Cardiac fibroblast (primary cell): ENCODE measurements around the gene TMEM131.
A peak's percentile ranks its signal among the peaks of the same experiment; 100 is the strongest.
"Not testable (repeated sequence)": the region's sequence is repeated elsewhere in the genome, so short reads cannot be mapped to it uniquely, and the experiment has no call there.

Source experiments
- DNase-seq, 2 donors: peaks; one replicate each; pipeline versions ENCODE4 v3.0.0 to v3.0.0-alpha.2; 2010; ENCODE audit warnings: low read depth in 2 of 2
- H3K4me3 ChIP-seq, 2 donors: replicated peaks in 1 of 2; 1 replicate in 1 of 2; 2 replicates in 1 of 2; pipeline ENCODE4 v1.5.1; 2011; ENCODE audit warnings: low read depth in 2 of 2, low read length in 2 of 2, mild to moderate bottlenecking in 2 of 2, moderate library complexity in 1 of 2
- CTCF ChIP-seq: IDR thresholded peaks from one replicate; pipeline ENCODE4 v1.5.1; 2011; ENCODE audit warnings: low read depth, mild to moderate bottlenecking, low read length, inconsistent platforms

The TMEM131 gene

GRCh38 chr2:97900806-97901205 is 94.9 kb downstream of the TMEM131 start:
- DNase-seq: peak; percentile 33 to 63
- no peak overlapping the region for H3K4me3 ChIP-seq
- TF ChIP-seq CTCF: no peak

- H3K4me3 ChIP-seq, DNase-seq: not testable (repeated sequence)
These were observed 102.7 kb downstream of the TMEM131 start for GRCh38 chr2:97893042-97893441.

- no peak for TF ChIP-seq CTCF
- DNase-seq: no peak
- H3K4me3 ChIP-seq: no peak overlapping the region
These were observed 104.1 kb downstream of the TMEM131 start for GRCh38 chr2:97891611-97892010.

GRCh38 chr2:97889156-97889555 is 106.6 kb downstream of the TMEM131 start:
- no peak overlapping the region for H3K4me3 ChIP-seq
- DNase-seq: no peak
- no peak for TF ChIP-seq CTCF

GRCh38 chr2:97885841-97886240 is 109.9 kb downstream of the TMEM131 start:
- H3K4me3 ChIP-seq: no peak overlapping the region
- no peak for TF ChIP-seq CTCF
- no peak for DNase-seq

GRCh38 chr2:97880334-97880733 is 115.4 kb downstream of the TMEM131 start:
- no peak for TF ChIP-seq CTCF
- H3K4me3 ChIP-seq: no peak overlapping the region
- no peak for DNase-seq

GRCh38 chr2:97878865-97879264 is 116.9 kb downstream of the TMEM131 start:
- no peak for TF ChIP-seq CTCF
- H3K4me3 ChIP-seq: no peak overlapping the region
- no peak for DNase-seq

- H3K4me3 ChIP-seq, DNase-seq: not testable (repeated sequence)
These were observed 117.4 kb downstream of the TMEM131 start for GRCh38 chr2:97878317-97878716.
